Endothelial cell of umbilical vein (primary cell): Measurements from ENCODE around the gene ODAM.

Source experiments
- FOS ChIP-seq: IDR thresholded peaks from 2 replicates; pipeline ENCODE4 v1.6.1; 2011; ENCODE audit warnings: mild to moderate bottlenecking, low read length, moderate library complexity, borderline replicate concordance; ENCODE audit not compliant: insufficient read depth
- POLR2A ChIP-seq: IDR thresholded peaks from 2 replicates; pipeline ENCODE4 v1.6.1; 2012; ENCODE audit warnings: low read depth, mild to moderate bottlenecking, control low read depth, low read length
- POLR2AphosphoS5 ChIP-seq: IDR thresholded peaks from 2 replicates; pipeline ENCODE4 v1.6.1; 2012; ENCODE audit warnings: low read depth, mild to moderate bottlenecking, control low read depth, low read length, moderate library complexity; ENCODE audit not compliant: insufficient read depth
- TF ChIP-seq, protein P1 (sequence below), 2 donors: IDR thresholded peaks; 1 replicate in 1 of 2; 2 replicates in 1 of 2; pipeline ENCODE4 v1.5.1; 2011; ENCODE audit warnings: low read length in 2 of 2, mild to moderate bottlenecking in 2 of 2, moderate library complexity in 2 of 2, control low read depth in 1 of 2, inconsistent platforms in 1 of 2, low read depth in 1 of 2; ENCODE audit not compliant: insufficient read depth in 1 of 2; ENCODE audit errors: extremely low read depth in 1 of 2

DNA sequence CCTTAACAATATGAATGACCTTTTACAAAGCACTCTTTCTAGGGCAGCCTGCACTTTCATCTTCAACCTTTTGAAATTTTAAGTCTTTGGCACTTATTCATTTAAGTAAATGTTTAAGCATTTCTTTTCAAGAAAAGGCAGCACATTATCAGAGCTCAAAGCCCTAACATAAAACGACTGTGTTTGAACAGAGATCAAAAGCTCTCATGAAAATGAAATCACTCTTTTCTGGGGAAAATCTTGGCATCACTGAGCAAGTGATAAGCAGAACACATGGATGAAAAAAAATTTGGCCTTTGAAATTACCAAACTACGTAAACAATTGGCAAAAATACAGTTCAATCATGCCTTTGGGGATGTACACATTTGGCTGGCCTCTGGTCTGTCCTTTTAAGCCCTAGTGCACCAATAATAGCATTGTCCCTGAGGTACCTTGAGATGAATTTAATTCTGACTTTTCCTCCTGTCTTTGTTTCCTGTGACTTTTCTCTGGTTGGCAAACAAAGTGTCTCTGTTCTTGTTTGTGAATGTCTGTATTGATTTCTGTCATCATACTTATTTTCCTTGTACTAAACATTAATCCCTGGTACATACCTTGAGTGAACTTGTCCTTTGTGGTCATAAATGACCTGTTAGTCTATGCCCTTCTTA, 12.9 kb upstream of the ODAM start:
- TF ChIP-seq, protein P1, sequence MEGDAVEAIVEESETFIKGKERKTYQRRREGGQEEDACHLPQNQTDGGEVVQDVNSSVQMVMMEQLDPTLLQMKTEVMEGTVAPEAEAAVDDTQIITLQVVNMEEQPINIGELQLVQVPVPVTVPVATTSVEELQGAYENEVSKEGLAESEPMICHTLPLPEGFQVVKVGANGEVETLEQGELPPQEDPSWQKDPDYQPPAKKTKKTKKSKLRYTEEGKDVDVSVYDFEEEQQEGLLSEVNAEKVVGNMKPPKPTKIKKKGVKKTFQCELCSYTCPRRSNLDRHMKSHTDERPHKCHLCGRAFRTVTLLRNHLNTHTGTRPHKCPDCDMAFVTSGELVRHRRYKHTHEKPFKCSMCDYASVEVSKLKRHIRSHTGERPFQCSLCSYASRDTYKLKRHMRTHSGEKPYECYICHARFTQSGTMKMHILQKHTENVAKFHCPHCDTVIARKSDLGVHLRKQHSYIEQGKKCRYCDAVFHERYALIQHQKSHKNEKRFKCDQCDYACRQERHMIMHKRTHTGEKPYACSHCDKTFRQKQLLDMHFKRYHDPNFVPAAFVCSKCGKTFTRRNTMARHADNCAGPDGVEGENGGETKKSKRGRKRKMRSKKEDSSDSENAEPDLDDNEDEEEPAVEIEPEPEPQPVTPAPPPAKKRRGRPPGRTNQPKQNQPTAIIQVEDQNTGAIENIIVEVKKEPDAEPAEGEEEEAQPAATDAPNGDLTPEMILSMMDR (IDR thresholded peaks at IDR 0.05; ENCODE audit: extremely low read depth in 1 of 2, insufficient read depth in 1 of 2, low read depth in 1 of 2, low read length in 2 of 2): no peak
- TF ChIP-seq POLR2A: no peak
- TF ChIP-seq FOS: no peak
- TF ChIP-seq POLR2AphosphoS5: no peak
